ENCODE data around the gene RPL34. TPM values are rescaled to one million over a fixed set of nuclear protein-coding genes. Genes with fewer than 3 reads are reported as not detected.

RPL34 gene
- total RNA-seq, 1 experiment from 2014 or later: 496 TPM

- no peak for DNase-seq (ENCODE audit: low read depth)
Observed at GRCh38 chr4:108624263-108625056, 4.1 kb downstream of the RPL34 start.

- no peak for DNase-seq (ENCODE audit: low read depth)
Observed at GRCh38 chr4:108626056-108626455, 5.7 kb downstream of the RPL34 start.

GRCh38 chr4:108628411-108628810 lies 8.0 kb downstream of the RPL34 start:
- no peak for DNase-seq (ENCODE audit: low read depth)

- no peak for DNase-seq (ENCODE audit: low read depth)
Observed at GRCh38 chr4:108635070-108635655, 14.8 kb downstream of the RPL34 start.

GRCh38 chr4:108636246-108636645 lies 15.9 kb downstream of the RPL34 start:
- DNase-seq (ENCODE audit: low read depth): no peak

- no peak for DNase-seq (ENCODE audit: low read depth)
Observed at GRCh38 chr4:108637856-108638255, 17.5 kb downstream of the RPL34 start.

- peak; percentile 88 for DNase-seq (ENCODE audit: low read depth)
Observed at GRCh38 chr4:108644237-108644636, 23.9 kb downstream of the RPL34 start.

GRCh38 chr4:108646706-108647105 lies 26.3 kb downstream of the RPL34 start:
- DNase-seq (ENCODE audit: low read depth): no peak

GRCh38 chr4:108649863-108650211 lies 29.5 kb downstream of the RPL34 start:
- no peak for DNase-seq (ENCODE audit: low read depth)

- peak; percentile 92 for DNase-seq (ENCODE audit: low read depth)
Observed at GRCh38 chr4:108650212-108651013, 30.0 kb downstream of the RPL34 start, which contains the start of gene OSTC. Gene OSTC, plus strand, starts transcription at chr4:108650599. Its CDS starts 57 bp downstream, at chr4:108650656.

- DNase-seq (ENCODE audit: low read depth): peak; percentile 39
Observed at GRCh38 chr4:108651014-108651791, 30.8 kb downstream of the RPL34 start.

GRCh38 chr4:108662629-108663028 lies 42.3 kb downstream of the RPL34 start:
- DNase-seq (ENCODE audit: low read depth): no peak

- no peak for DNase-seq (ENCODE audit: low read depth)
Observed at GRCh38 chr4:108674356-108674977, 54.1 kb downstream of the RPL34 start.

Other genes with a start within 250 kb of the RPL34 start
- 191 and 231 TPM in 2 replicates for gene OSTC, start 30.0 kb downstream of the RPL34 start, total RNA-seq (2014; rRNA removed; shearing (Covaris generic))
- not detected in 2 replicates for gene ETNPPL, start 142.5 kb downstream of the RPL34 start, total RNA-seq (2014; rRNA removed; shearing (Covaris generic))